Measurements from ENCODE around the gene SMAD3.

DNA sequence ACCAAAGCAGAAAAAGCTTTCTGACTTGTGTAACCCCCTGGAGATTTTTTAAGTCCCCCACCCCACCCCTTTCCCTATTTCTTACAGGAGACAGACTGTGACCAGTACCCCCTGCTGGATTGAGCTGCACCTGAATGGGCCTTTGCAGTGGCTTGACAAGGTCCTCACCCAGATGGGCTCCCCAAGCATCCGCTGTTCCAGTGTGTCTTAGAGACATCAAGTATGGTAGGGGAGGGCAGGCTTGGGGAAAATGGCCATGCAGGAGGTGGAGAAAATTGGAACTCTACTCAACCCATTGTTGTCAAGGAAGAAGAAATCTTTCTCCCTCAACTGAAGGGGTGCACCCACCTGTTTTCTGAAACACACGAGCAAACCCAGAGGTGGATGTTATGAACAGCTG lies 124.9 kb downstream of the SMAD3 start:
- TF ChIP-seq, protein P1, sequence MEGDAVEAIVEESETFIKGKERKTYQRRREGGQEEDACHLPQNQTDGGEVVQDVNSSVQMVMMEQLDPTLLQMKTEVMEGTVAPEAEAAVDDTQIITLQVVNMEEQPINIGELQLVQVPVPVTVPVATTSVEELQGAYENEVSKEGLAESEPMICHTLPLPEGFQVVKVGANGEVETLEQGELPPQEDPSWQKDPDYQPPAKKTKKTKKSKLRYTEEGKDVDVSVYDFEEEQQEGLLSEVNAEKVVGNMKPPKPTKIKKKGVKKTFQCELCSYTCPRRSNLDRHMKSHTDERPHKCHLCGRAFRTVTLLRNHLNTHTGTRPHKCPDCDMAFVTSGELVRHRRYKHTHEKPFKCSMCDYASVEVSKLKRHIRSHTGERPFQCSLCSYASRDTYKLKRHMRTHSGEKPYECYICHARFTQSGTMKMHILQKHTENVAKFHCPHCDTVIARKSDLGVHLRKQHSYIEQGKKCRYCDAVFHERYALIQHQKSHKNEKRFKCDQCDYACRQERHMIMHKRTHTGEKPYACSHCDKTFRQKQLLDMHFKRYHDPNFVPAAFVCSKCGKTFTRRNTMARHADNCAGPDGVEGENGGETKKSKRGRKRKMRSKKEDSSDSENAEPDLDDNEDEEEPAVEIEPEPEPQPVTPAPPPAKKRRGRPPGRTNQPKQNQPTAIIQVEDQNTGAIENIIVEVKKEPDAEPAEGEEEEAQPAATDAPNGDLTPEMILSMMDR (IDR thresholded peaks at IDR 0.05): no peak
- TF ChIP-seq POLR2A (IDR thresholded peaks at IDR 0.05): no peak
